B cell (primary cell): ENCODE data around the gene EXOC3. TPM values are rescaled to one million over a fixed set of nuclear protein-coding genes. Genes with fewer than 3 reads are reported as not detected.

Source experiments
- ATAC-seq: fragments of 200-7000 bp; cut with Tn5 transposase; one replicate; pipeline ENCODE4 v1.10.0; 2021; ENCODE audit warnings: low read depth, mild to moderate bottlenecking, moderate number of reproducible peaks, moderate library complexity
- CTCF ChIA-PET: fragments of 350-600 bp; sonication (Branson Sonifier 250); formaldehyde crosslinking; loops from one replicate; lab custom pipeline; 2021; ENCODE audit warnings: antibody characterized with exemption, inconsistent platforms; lab: Charles Lee
- POLR2A ChIA-PET: fragments of 350-600 bp; sonication (Branson Sonifier 250); formaldehyde crosslinking; loops from one replicate; lab custom pipeline; 2021; ENCODE audit warnings: antibody characterized with exemption; lab: Charles Lee
- DNase-seq: peaks from one replicate; pipeline ENCODE4 v3.0.0; 2013
- H2AFZ ChIP-seq: 2 replicates; pipeline ENCODE4 v1.6.1; 2012; ENCODE audit warnings: mild to moderate bottlenecking, low read depth, low read length; ENCODE audit not compliant: insufficient read depth, poor library complexity, severe bottlenecking
- H3K27ac ChIP-seq, 2 donors: 1 replicate in 1 of 2; 2 replicates in 1 of 2; pipeline ENCODE4 v1.5.1; 2012 to 2013; ENCODE audit warnings: low read length in 2 of 2, mild to moderate bottlenecking in 2 of 2, moderate library complexity in 1 of 2
- H3K27me3 ChIP-seq, 4 experiments: fragments of 200-600 bp in 1 of 4; sonication (generic) in 1 of 4; replicated peaks in 1 of 4; 1 replicate in 2 of 4; 2 replicates in 2 of 4; pipeline versions ENCODE4 v1.6.1 to v1.7.0; 2013 to 2016; ENCODE audit warnings: low read length in 3 of 4, mild to moderate bottlenecking in 2 of 4, mixed read lengths in 1 of 4, moderate library complexity in 1 of 4; ENCODE audit not compliant: insufficient read depth in 4 of 4, control insufficient read depth in 3 of 4; ENCODE audit errors: control extremely low read depth in 1 of 4
- H3K36me3 ChIP-seq, 2 experiments: replicated peaks in 1 of 2; 1 replicate in 1 of 2; 2 replicates in 1 of 2; pipeline versions ENCODE4 v1.6.1 to v1.7.1; 2013; ENCODE audit warnings: low read length in 1 of 2; ENCODE audit not compliant: insufficient read depth in 2 of 2, control insufficient read depth in 1 of 2; ENCODE audit errors: control extremely low read depth in 1 of 2, extremely low read depth in 1 of 2
- H3K4me1 ChIP-seq, 2 donors: fragments of 200-600 bp in 1 of 2; sonication (generic) in 1 of 2; 1 replicate in 1 of 2; 2 replicates in 1 of 2; pipeline versions ENCODE4 v1.5.1 to v1.6.1; 2013 to 2017; ENCODE audit warnings: low read length in 2 of 2; ENCODE audit not compliant: control insufficient read depth in 2 of 2, insufficient read depth in 2 of 2
- H3K4me2 ChIP-seq: replicated peaks from 2 replicates; pipeline ENCODE3; 2012; ENCODE audit warnings: mild to moderate bottlenecking, low read depth, low read length; ENCODE audit not compliant: poor library complexity, severe bottlenecking
- H3K4me3 ChIP-seq, 5 experiments: fragments of 200-600 bp in 1 of 5; sonication (generic) in 1 of 5; 1 replicate in 3 of 5; 2 replicates in 2 of 5; pipeline versions ENCODE4 v1.5.1 to v1.7.0; 2011 to 2016; ENCODE audit warnings: low read length in 4 of 5, mild to moderate bottlenecking in 4 of 5, low read depth in 2 of 5, control low read depth in 1 of 5, moderate library complexity in 1 of 5; ENCODE audit not compliant: insufficient read depth in 1 of 5; ENCODE audit errors: control extremely low read depth in 1 of 5, extremely low read depth in 1 of 5
- H3K79me2 ChIP-seq: fragments of 200-600 bp; sonication (generic); one replicate; pipeline ENCODE4 v1.6.0; 2016; ENCODE audit warnings: low read length; ENCODE audit not compliant: control insufficient read depth, insufficient read depth
- H3K9ac ChIP-seq: fragments of 200-600 bp; sonication (generic); 2 replicates; pipeline ENCODE4 v1.6.1; 2017; ENCODE audit warnings: mild to moderate bottlenecking, low read length, moderate library complexity
- H3K9me3 ChIP-seq, 3 donors: one replicate each; pipeline versions ENCODE4 v1.6.1 to v1.7.1; 2013; ENCODE audit warnings: low read length in 2 of 3; ENCODE audit not compliant: control insufficient read depth in 2 of 3, insufficient read depth in 1 of 3; ENCODE audit errors: control extremely low read depth in 1 of 3
- H4K20me1 ChIP-seq: 2 replicates; pipeline ENCODE4 v1.6.0; 2012; ENCODE audit warnings: mild to moderate bottlenecking, low read length; ENCODE audit not compliant: insufficient read depth, control insufficient read depth, poor library complexity, severe bottlenecking
- H3K27ac Mint-ChIP-seq: one replicate; pipeline ENCODE4 v1.8.0; 2021; ENCODE audit warnings: mixed read lengths
- H3K27me3 Mint-ChIP-seq: one replicate; pipeline ENCODE4 v1.8.0; 2021; ENCODE audit warnings: mixed read lengths
- H3K4me1 Mint-ChIP-seq: one replicate; pipeline ENCODE4 v1.8.0; 2021; ENCODE audit warnings: mixed read lengths
- H3K4me3 Mint-ChIP-seq: one replicate; pipeline ENCODE4 v1.8.0; 2021; ENCODE audit warnings: mixed read lengths
- H3K9me3 Mint-ChIP-seq: one replicate; pipeline ENCODE4 v1.8.0; 2022; ENCODE audit warnings: mixed read lengths; ENCODE audit not compliant: insufficient read depth
- CTCF ChIP-seq: fragments of 200-600 bp; IDR thresholded peaks from one replicate; pipeline ENCODE4 v1.8.0; 2022; ENCODE audit warnings: antibody characterized with exemption, mild to moderate bottlenecking
- EZH2 ChIP-seq: IDR thresholded peaks from 2 replicates; pipeline ENCODE4 v1.6.1; 2012; ENCODE audit warnings: borderline replicate concordance, low read depth, mild to moderate bottlenecking, moderate library complexity, low read length; ENCODE audit not compliant: insufficient read depth, poor library complexity, severe bottlenecking
- WGBS: methylation state at CpG from one replicate; pipeline ENCODE4 v1.1.5; 2013; ENCODE audit warnings: missing lambda C conversion rate; ENCODE audit not compliant: insufficient coverage; 5-methylcytosine and 5-hydroxymethylcytosine counted together
- intact Hi-C: fragments of 100-400 bp; cut with micrococcal nuclease; formaldehyde crosslinking; loops from one replicate; pipeline ENCODE4 v1.10.0; 2022
- polyA plus RNA-seq: library from polyadenylated mRNA; depleted of rRNA; stranded (reverse); fragments of >200 nt; gene quantifications from 2 replicates; pipeline ENCODE4 v1.2.3, GENCODE V29; 2012
- total RNA-seq, 2 donors: library from RNA; stranded (reverse); fragments of 120-200 nt in 1 of 2; gene quantifications; 1 replicate in 1 of 2; 2 replicates in 1 of 2; pipeline versions ENCODE4 v1.2.3 to v1.2.4, GENCODE V29; 2013 to 2022

Gene EXOC3
- total and polyA plus RNA-seq, 2 donors (not counting 1 experiment from before 2014, with no cell fraction given) = 44.0 to 97.1 TPM

DNA sequence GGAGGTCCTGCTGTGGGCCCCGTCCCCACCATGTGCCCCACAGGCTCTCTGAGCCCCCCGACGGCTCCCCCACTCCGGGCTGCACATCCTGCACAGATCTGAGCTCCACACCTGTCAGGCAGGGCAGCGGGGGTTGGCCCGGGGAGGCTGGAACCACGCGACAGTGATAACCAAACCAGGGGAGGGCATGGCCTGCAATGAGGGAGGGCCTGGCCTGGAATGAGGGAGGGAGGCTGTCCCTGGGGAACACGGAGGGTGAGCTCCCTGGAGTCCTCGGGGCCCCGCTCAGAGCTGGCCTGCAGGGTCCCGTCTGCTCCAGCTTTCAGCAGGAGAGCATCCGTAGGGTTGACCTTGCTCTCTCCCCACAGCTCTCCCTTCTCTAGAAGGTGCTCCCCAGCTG is 50.8 kb downstream of the EXOC3 start:
- ATAC-seq = no peak
- intact Hi-C loops = no loop called here
- H3K27me3 Mint-ChIP-seq = peaks cover 13% of the 10 kb centered on the region

More for the DNA sequence above, 50.8 kb downstream of the EXOC3 start:
- no peak overlapping the region for H3K9ac ChIP-seq
- H3K4me2 ChIP-seq = no peak overlapping the region
- H3K79me2 ChIP-seq = no peaks in the 10 kb centered on the region
- ChIA-PET CTCF (no interaction called here), POLR2A (no interaction called here)
- Mint-ChIP-seq H3K4me3 (no peak overlapping the region), H3K9me3 (no peaks in the 10 kb centered on the region), H3K27ac (no peak overlapping the region), H3K4me1 (no peaks in the 10 kb centered on the region)
- TF ChIP-seq CTCF (no peak), EZH2 (no peak)
- H3K36me3 ChIP-seq = no peaks in the 10 kb centered on the region
- no peak overlapping the region for H3K27ac ChIP-seq
- H3K9me3 ChIP-seq = peaks cover 0 to 10% (median 0%) of the 10 kb centered on the region in 3 donors
- H3K27me3 ChIP-seq = peaks cover 0 to 18% (median 0%) of the 10 kb centered on the region in 4 experiments
- no peak overlapping the region for H3K4me3 ChIP-seq
- DNase-seq = no peak
- no peaks in the 10 kb centered on the region for H4K20me1 ChIP-seq
- H2AFZ ChIP-seq = no peak overlapping the region
- H3K4me1 ChIP-seq = no peaks in the 10 kb centered on the region
- 78% methylated on average over 11 of the region's 13 CpGs for WGBS
